PFSK-1 (cell line): ENCODE results near the gene GNAO1.

Experiments used
- FOXP2 ChIP-seq: optimal IDR thresholded peaks from 2 replicates; pipeline ENCODE3; 2011; ENCODE audit warnings: borderline replicate concordance, control low read depth, inconsistent platforms; ENCODE audit not compliant: insufficient read depth; ENCODE audit errors: extremely low read length, extremely low read depth
- POLR2AphosphoS5 ChIP-seq: IDR thresholded peaks from 2 replicates; pipeline ENCODE4 v1.6.1; 2012; ENCODE audit warnings: low read depth, mild to moderate bottlenecking, control low read depth, low read length, moderate library complexity
- REST ChIP-seq, 2 experiments: IDR thresholded peaks; 2 replicates each; pipeline versions ENCODE4 v1.6.1 to v1.8.0; 2011 to 2012; ENCODE audit warnings: low read depth in 2 of 2, low read length in 2 of 2, control low read depth in 1 of 2, inconsistent platforms in 1 of 2, mild to moderate bottlenecking in 1 of 2, moderate library complexity in 1 of 2; ENCODE audit not compliant: insufficient read depth in 1 of 2
- SIN3A ChIP-seq: IDR thresholded peaks from 2 replicates; pipeline ENCODE4 v1.6.1; 2012; ENCODE audit warnings: mild to moderate bottlenecking, low read length, moderate library complexity, borderline replicate concordance; ENCODE audit not compliant: insufficient read depth
- TAF1 ChIP-seq: IDR thresholded peaks from 2 replicates; pipeline ENCODE4 v1.6.1; 2012; ENCODE audit warnings: low read length, control low read depth, borderline replicate concordance; ENCODE audit not compliant: insufficient read depth

Gene GNAO1

GRCh38 chr16:56226845-56227525, 35.7 kb downstream of the GNAO1 start:
- no peak for TF ChIP-seq SIN3A
- no peak for TF ChIP-seq REST (IDR thresholded peaks at IDR 0.05; ENCODE audit: insufficient read depth in 1 of 2, low read depth in 2 of 2, low read length in 2 of 2)
- TF ChIP-seq POLR2AphosphoS5: no peak
- no peak for TF ChIP-seq FOXP2
- TF ChIP-seq TAF1: no peak

GRCh38 chr16:56227936-56228335, 36.6 kb downstream of the GNAO1 start:
- TF ChIP-seq FOXP2 (no peak), POLR2AphosphoS5 (no peak), TAF1 (no peak)

GRCh38 chr16:56228476-56228875, 37.2 kb downstream of the GNAO1 start:
- TF ChIP-seq TAF1 (no peak), FOXP2 (no peak), SIN3A (no peak), REST (IDR thresholded peaks at IDR 0.05; ENCODE audit: insufficient read depth in 1 of 2, low read depth in 2 of 2, low read length in 2 of 2) (no peak), POLR2AphosphoS5 (no peak)

- TF ChIP-seq POLR2AphosphoS5 (no peak), TAF1 (no peak), SIN3A (no peak)
These were observed 42.7 kb downstream of the GNAO1 start for GRCh38 chr16:56233795-56234566.

- TF ChIP-seq SIN3A (no peak), REST (IDR thresholded peaks at IDR 0.05; ENCODE audit: insufficient read depth in 1 of 2, low read depth in 2 of 2, low read length in 2 of 2) (no peak), TAF1 (no peak), FOXP2 (no peak), POLR2AphosphoS5 (no peak)
These were observed 43.4 kb downstream of the GNAO1 start for GRCh38 chr16:56234737-56235136.

- TF ChIP-seq SIN3A (no peak), FOXP2 (no peak), REST (IDR thresholded peaks at IDR 0.05; ENCODE audit: insufficient read depth in 1 of 2, low read depth in 2 of 2, low read length in 2 of 2) (no peak), TAF1 (no peak), POLR2AphosphoS5 (no peak)
These were observed 46.2 kb downstream of the GNAO1 start for GRCh38 chr16:56237451-56237930.
